ENCODE data around the gene TSC1. TPM values are rescaled to one million over a fixed set of nuclear protein-coding genes. Genes with fewer than 3 reads are reported as not detected.
"Not testable (repeated sequence)": the region's sequence is repeated elsewhere in the genome, so short reads cannot be mapped to it uniquely, and the experiment has no call there.

Gene TSC1
- total RNA-seq, 1 experiment from 2014 or later: 19.3 TPM

- ATAC-seq: no peak
- POLR2A ChIA-PET (ENCODE audit: unreplicated experiment): no interaction called here
These were observed 47.2 kb upstream of the TSC1 start for GRCh38 chr9:132991351-132992300.

GRCh38 chr9:132990781-132991180 is 46.4 kb upstream of the TSC1 start:
- H3F3A ChIP-seq (ENCODE audit: low read length, unreplicated experiment): no peaks in the 10 kb centered on the region
- ATAC-seq (no peak), DNase-seq (no peak)
- CTCF ChIA-PET: no interaction called here
- H3K4me1 ChIP-seq (ENCODE audit: insufficient read depth, low read length): peaks cover 10% of the 10 kb centered on the region
- no TSS peak for BruUV-seq (replicated peaks)
- POLR2A ChIA-PET (ENCODE audit: unreplicated experiment): no interaction called here
- no peak overlapping the region for H3K27ac ChIP-seq (ENCODE audit: low read length)
- H3K79me2 ChIP-seq (ENCODE audit: low read length): no peaks in the 10 kb centered on the region
- TF ChIP-seq EZH2phosphoT487 (IDR thresholded peaks at IDR 0.05; ENCODE audit: borderline replicate concordance, low read length) (no peak), EZH2 (IDR thresholded peaks at IDR 0.05; ENCODE audit: low read length, unreplicated experiment) (no peak)
- TF ChIP-seq, protein P1, sequence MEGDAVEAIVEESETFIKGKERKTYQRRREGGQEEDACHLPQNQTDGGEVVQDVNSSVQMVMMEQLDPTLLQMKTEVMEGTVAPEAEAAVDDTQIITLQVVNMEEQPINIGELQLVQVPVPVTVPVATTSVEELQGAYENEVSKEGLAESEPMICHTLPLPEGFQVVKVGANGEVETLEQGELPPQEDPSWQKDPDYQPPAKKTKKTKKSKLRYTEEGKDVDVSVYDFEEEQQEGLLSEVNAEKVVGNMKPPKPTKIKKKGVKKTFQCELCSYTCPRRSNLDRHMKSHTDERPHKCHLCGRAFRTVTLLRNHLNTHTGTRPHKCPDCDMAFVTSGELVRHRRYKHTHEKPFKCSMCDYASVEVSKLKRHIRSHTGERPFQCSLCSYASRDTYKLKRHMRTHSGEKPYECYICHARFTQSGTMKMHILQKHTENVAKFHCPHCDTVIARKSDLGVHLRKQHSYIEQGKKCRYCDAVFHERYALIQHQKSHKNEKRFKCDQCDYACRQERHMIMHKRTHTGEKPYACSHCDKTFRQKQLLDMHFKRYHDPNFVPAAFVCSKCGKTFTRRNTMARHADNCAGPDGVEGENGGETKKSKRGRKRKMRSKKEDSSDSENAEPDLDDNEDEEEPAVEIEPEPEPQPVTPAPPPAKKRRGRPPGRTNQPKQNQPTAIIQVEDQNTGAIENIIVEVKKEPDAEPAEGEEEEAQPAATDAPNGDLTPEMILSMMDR (conservative IDR thresholded peaks at IDR 0.05; ENCODE audit: low read depth, low read length): no peak
- H3K4me3 ChIP-seq (ENCODE audit: low read length): no peak overlapping the region
- H3K27me3 ChIP-seq (ENCODE audit: low read length): no peaks in the 10 kb centered on the region
- H3K9me2 ChIP-seq (replicated peaks; ENCODE audit: low read length): no peaks in the 10 kb centered on the region
- no peak overlapping the region for H3K4me2 ChIP-seq (ENCODE audit: low read length)
- no peaks in the 10 kb centered on the region for H3K36me3 ChIP-seq (ENCODE audit: low read depth, low read length)
- no peaks in the 10 kb centered on the region for H4K20me1 ChIP-seq (ENCODE audit: low read length)
- intact Hi-C loops (cut with micrococcal nuclease): no loop called here
- H2AFZ ChIP-seq (ENCODE audit: low read length): no peak overlapping the region
- no peaks in the 10 kb centered on the region for H3K9me3 ChIP-seq (ENCODE audit: low read length)
- no peak overlapping the region for H3K9ac ChIP-seq (ENCODE audit: low read length)

More at GRCh38 chr9:132991351-132992300, 47.2 kb upstream of the TSC1 start:
- intact Hi-C loops (cut with micrococcal nuclease): no loop called here
- Histone ChIP-seq H3K4me1 (ENCODE audit: insufficient read depth, low read length) (peaks cover 10% of the 10 kb centered on the region), H3K9ac (ENCODE audit: low read length) (no peak overlapping the region), H3F3A (ENCODE audit: low read length, unreplicated experiment) (no peaks in the 10 kb centered on the region), H4K20me1 (ENCODE audit: low read length) (no peaks in the 10 kb centered on the region), H3K4me2 (ENCODE audit: low read length) (no peak overlapping the region), H3K36me3 (ENCODE audit: low read depth, low read length) (no peaks in the 10 kb centered on the region), H3K9me2 (replicated peaks; ENCODE audit: low read length) (no peaks in the 10 kb centered on the region), H3K4me3 (ENCODE audit: low read length) (no peak overlapping the region), H3K9me3 (ENCODE audit: low read length) (no peaks in the 10 kb centered on the region), H3K27ac (ENCODE audit: low read length) (no peak overlapping the region), H3K27me3 (ENCODE audit: low read length) (no peaks in the 10 kb centered on the region), H3K79me2 (ENCODE audit: low read length) (no peaks in the 10 kb centered on the region), H2AFZ (ENCODE audit: low read length) (no peak overlapping the region)
- no peak for TF ChIP-seq EZH2phosphoT487 (IDR thresholded peaks at IDR 0.05; ENCODE audit: borderline replicate concordance, low read length)
- TF ChIP-seq EZH2 (IDR thresholded peaks at IDR 0.05; ENCODE audit: low read length, unreplicated experiment): no peak
- TF ChIP-seq, protein P1 (conservative IDR thresholded peaks at IDR 0.05; ENCODE audit: low read depth, low read length): no peak
- no TSS peak for BruUV-seq (replicated peaks)
- DNase-seq: no peak
- CTCF ChIA-PET: no interaction called here

DNA sequence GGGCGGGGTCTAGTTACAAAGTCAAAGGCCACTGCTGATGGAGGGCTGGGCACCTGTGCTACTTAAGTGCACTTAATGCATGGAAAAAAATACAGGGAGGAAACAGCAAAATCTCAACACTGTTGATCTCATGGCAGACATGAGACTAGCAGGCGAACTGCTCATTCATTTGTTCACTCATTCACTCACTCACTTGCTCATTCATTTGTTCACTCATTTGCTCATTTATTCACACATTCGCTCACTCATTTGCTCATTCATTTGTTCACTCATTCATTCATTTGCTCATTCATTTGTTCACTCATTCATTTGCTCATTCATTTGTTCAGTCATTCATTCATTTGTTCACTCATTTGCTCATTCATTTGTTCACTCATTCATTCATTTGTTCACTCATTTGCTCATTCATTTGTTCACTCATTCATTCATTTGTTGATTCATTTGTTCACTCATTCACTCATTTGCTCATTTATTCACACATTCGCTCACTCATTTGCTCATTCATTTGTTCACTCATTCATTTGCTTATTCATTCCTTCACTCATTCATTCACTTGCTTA is 45.7 kb upstream of the TSC1 start:
- H3K9me3 ChIP-seq (ENCODE audit: low read length); BruUV-seq (replicated peaks); H3K27me3 ChIP-seq (ENCODE audit: low read length); H3K9ac ChIP-seq (ENCODE audit: low read length); POLR2A ChIA-PET (ENCODE audit: unreplicated experiment); H3K4me3 ChIP-seq (ENCODE audit: low read length); H3F3A ChIP-seq (ENCODE audit: low read length, unreplicated experiment); H2AFZ ChIP-seq (ENCODE audit: low read length); intact Hi-C loops (cut with micrococcal nuclease); H3K4me1 ChIP-seq (ENCODE audit: insufficient read depth, low read length); H3K36me3 ChIP-seq (ENCODE audit: low read depth, low read length); CTCF ChIA-PET; ATAC-seq; DNase-seq; H3K4me2 ChIP-seq (ENCODE audit: low read length); H3K79me2 ChIP-seq (ENCODE audit: low read length); H3K9me2 ChIP-seq (replicated peaks; ENCODE audit: low read length); H4K20me1 ChIP-seq (ENCODE audit: low read length); H3K27ac ChIP-seq (ENCODE audit: low read length): not testable (repeated sequence)

All from PC-3 (cell line).